Pancreas (tissue), 10 donors: ENCODE results near the gene CCDC201. TPM values are rescaled to one million over a fixed set of nuclear protein-coding genes. Genes with fewer than 3 reads are reported as not detected.
"Not testable (repeated sequence)": the region's sequence is repeated elsewhere in the genome, so short reads cannot be mapped to it uniquely, and the experiment has no call there.

Experiments used
- ATAC-seq, 4 donors: fragments of 200-7000 bp; cut with Tn5 transposase; one replicate each; pipeline versions ENCODE4 v1.8.0 to v1.9.1; 2020; ENCODE audit warnings: mild to moderate bottlenecking in 4 of 4, moderate library complexity in 4 of 4
- DNase-seq, 6 donors: peaks; one replicate each; pipeline ENCODE4 v3.0.0-alpha.2; 2020
- FAIRE-seq: peaks from 2 replicates; lab custom pipeline; 2012; peaks lifted over from hg19 to GRCh38; lab: Jason Lieb, UNC
- H3K27ac ChIP-seq, 4 donors: fragments of 200-600 bp; sonication (generic); 1 replicate in 3 of 4; 2 replicates in 1 of 4; pipeline versions ENCODE4 v1.5.0 to v1.8.0; 2020
- H3K27me3 ChIP-seq, 4 donors: fragments of 200-600 bp; one replicate each; pipeline ENCODE4 v1.8.0; 2021
- H3K36me3 ChIP-seq, 3 donors: fragments of 200-600 bp; sonication (generic) in 1 of 3; one replicate each; pipeline versions ENCODE4 v1.5.0 to v1.8.0; 2020 to 2021
- H3K4me1 ChIP-seq, 3 donors: fragments of 200-600 bp; one replicate each; pipeline ENCODE4 v1.8.0; 2021
- H3K4me3 ChIP-seq, 4 donors: fragments of 200-600 bp; sonication (generic) in 2 of 4; one replicate each; pipeline versions ENCODE4 v1.5.0 to v1.8.0; 2020 to 2021
- H3K9me3 ChIP-seq, 4 donors: fragments of 200-600 bp; one replicate each; pipeline ENCODE4 v1.8.0; 2021
- WGBS, 2 donors: extraction: QIAGEN DNeasy Blood & Tissue Kit; methylation state at CpG; one replicate each; pipeline ENCODE4 v1.1.7; 2013; 5-methylcytosine and 5-hydroxymethylcytosine counted together
- intact Hi-C, 3 donors: fragments of 100-400 bp; cut with DNase I; formaldehyde crosslinking; loops; one replicate each; pipeline versions ENCODE4 v1.11.1 to v1.14.2; 2022
- polyA plus RNA-seq, 2 donors: library from polyadenylated mRNA; stranded (reverse); fragments of 200-250 nt; gene quantifications; one replicate each; pipeline ENCODE4 v1.2.3, GENCODE V29; 2013
- total RNA-seq, 6 donors: library from RNA; stranded (reverse); fragmentation: NEBNext Ultra II Directional in 4 of 6; extraction: Animal tissue kit (Norgen Biotek cat#: 25700) in 4 of 6; gene quantifications; one replicate each; pipeline versions ENCODE4 v1.2.1 to v1.2.4, GENCODE V29; 2021 to 2023
- TF ChIP-seq, protein P1 (sequence below), 4 donors: fragments of 200-600 bp; sonication (generic) in 3 of 4; IDR thresholded peaks; one replicate each; pipeline versions ENCODE4 v1.5.0 to v1.8.0; 2021; ENCODE audit warnings: antibody characterized with exemption in 4 of 4
- donor health status: healthy with polysubstance abuse.
- donor health status: DM: no; HTN: no; CAD: no; lungs with moderate emphysema.
- donor health status: DM: no; HTN: no; CAD: no.
- donor health status: control.
- donor health status: control.
- donor health status: Bipolar disorder and iron deficiency.
- donor health status: DM: yes; HTN: yes; CAD: no.
- donor health status: DM: no; HTN: no; CAD: no.
- donor health status: DM: no; HTN: no; CAD: no.
- donor health status: DM: yes; HTN: yes; CAD: no.

The CCDC201 gene
- total and polyA plus RNA-seq, 8 donors = not detected

DNA sequence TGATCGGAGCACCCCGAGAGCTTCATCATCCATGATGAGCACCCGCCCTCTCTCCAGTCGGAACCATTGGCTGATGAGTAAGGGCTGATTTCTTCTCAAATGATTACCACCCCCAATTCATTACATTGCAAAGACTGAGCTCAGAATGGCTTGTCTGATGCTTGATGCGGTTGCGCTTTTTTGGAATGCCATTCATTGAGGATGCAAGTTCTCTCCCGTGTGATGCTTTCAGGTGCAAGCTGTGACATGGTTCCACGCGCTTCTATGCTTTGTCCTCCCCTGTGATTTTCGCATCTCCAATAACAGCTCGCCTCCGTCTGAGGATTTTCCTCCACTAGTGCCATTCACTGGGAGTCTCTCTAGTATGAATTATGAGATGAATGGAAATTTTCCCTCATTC, 43.0 kb downstream of the CCDC201 start:
- ATAC-seq, H3K36me3 ChIP-seq, H3K9me3 ChIP-seq, DNase-seq, H3K27ac ChIP-seq, H3K4me3 ChIP-seq, FAIRE-seq, H3K4me1 ChIP-seq, H3K27me3 ChIP-seq, intact Hi-C loops: not testable (repeated sequence)
- WGBS, 2 donors = 80 to 90% methylated on average over 12 of the region's 12 CpGs

DNA sequence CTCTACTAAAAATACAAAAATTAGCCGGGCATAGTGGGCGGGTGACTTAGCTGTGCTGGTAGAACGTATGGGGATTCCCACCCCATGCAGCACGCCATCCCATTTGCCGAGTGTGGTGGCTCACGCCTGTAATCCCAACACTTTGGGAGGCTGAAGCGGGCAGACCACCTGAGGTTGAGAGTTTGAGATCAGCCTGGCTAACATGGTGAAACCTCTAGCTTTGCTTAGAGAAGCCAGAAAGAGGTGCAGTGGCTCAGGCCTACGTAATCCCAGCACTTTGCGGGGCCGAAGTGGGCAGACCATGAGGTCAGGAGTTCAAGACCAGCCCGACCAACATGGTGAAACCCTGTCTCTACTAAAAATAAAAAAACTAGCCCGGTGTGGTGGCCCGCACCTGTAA, 45.2 kb downstream of the CCDC201 start:
- not testable (repeated sequence) for ATAC-seq

DNA sequence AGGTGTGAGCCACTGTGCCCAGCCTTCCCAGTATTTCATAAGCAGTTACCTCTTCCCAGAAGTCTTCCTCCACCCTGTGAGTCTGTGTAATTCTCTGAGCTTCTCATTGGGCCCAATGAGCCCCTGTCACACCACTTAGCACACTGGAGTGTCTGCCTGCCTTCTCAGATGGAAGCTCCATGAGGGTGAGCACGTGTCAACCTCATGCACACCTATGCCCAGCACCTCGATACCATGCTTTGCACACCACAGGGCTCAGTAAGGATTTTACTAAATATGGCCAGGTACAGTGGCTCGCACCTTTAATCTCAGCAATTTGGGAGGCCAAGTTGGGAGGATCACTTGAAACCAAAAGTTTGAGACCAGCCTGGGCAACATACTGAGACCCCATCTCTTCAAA, 46.3 kb downstream of the CCDC201 start:
- WGBS, 2 donors = 81 to 91% methylated on average over 3 of the region's 3 CpGs

More for the DNA sequence above, 45.2 kb downstream of the CCDC201 start:
- H3K27ac ChIP-seq, FAIRE-seq, H3K9me3 ChIP-seq, intact Hi-C loops, DNase-seq, H3K4me1 ChIP-seq, H3K27me3 ChIP-seq, H3K4me3 ChIP-seq, H3K36me3 ChIP-seq: not testable (repeated sequence)
- 90 to 94% methylated on average over 13 of the region's 13 CpGs for WGBS, 2 donors

DNA sequence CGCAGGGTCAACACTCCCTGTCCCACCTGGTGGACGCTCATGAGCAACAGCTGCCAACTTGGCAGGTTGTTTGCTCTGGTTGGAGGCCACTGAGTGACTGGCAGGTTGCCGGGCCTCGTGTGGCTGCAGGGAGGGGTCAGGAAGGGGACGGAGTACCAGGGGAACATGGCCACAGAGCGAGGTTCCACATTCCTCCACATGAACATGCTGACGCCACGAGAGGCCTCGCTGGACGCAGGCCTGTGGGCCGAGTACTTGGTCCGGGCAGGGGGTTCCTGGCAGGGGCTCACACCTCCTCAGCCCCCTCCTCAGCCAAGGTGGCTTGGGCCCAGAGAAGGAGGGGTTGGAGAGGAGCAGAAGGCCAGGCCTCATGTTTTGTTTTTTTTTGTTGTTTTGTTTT, 54.1 kb downstream of the CCDC201 start:
- H3K27me3 ChIP-seq, H3K9me3 ChIP-seq, H3K4me3 ChIP-seq, H3K36me3 ChIP-seq, ATAC-seq, H3K27ac ChIP-seq, H3K4me1 ChIP-seq, FAIRE-seq, DNase-seq, intact Hi-C loops: not testable (repeated sequence)
- WGBS, 2 donors = 75 to 97% methylated on average over 7 to 12 of the region's 12 CpGs

More for the DNA sequence above, 46.3 kb downstream of the CCDC201 start:
- intact Hi-C loops, ATAC-seq, H3K9me3 ChIP-seq, DNase-seq, FAIRE-seq, H3K36me3 ChIP-seq, H3K4me3 ChIP-seq, H3K27ac ChIP-seq, H3K27me3 ChIP-seq, H3K4me1 ChIP-seq: not testable (repeated sequence)

DNA sequence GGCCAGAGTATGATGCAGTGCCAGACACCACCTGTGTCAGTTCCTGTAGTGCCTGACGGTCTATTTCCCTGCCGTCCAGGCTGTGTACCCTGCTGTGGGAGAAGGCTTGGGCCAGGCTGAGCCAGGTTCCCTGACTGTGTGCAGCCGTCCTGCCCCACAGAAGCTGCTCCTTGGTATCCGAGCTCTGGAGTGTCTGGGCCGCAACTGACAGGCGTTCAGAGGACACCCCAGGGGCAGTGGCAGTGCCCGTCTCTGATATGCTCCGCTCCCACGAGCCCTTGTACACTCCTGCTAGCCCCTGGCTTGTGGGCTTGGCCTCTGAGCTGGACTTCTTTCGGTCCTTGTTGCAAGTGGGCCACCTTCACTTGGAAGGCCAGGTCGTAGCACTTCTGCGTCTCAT, 55.0 kb downstream of the CCDC201 start:
- intact Hi-C loops, H3K36me3 ChIP-seq, DNase-seq, FAIRE-seq, H3K27me3 ChIP-seq, H3K27ac ChIP-seq, H3K9me3 ChIP-seq, H3K4me3 ChIP-seq, ATAC-seq, H3K4me1 ChIP-seq: not testable (repeated sequence)
- WGBS, 2 donors = 80 to 85% methylated on average over 11 to 12 of the region's 12 CpGs

DNA sequence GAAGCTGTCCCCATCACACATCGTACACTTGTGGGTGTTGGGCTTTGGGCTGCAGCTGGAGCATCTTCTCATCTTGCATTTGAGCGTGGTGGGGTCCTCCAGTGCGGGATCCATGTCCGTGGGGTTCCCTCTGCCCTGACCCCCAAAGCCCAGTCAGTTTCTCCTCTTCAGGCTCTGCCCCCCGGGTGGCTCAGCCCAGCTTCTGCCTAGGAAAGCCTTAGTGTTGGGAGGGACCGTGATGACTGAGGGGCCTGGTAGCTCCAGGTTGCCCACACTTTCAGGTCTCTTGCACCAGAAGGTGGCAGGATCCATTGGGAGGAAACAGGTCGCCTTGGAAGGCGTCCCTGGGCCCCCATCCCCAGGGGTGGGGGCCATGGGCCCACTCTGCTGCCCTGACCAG, 55.9 kb downstream of the CCDC201 start:
- FAIRE-seq, H3K36me3 ChIP-seq, ATAC-seq, H3K27ac ChIP-seq, DNase-seq, intact Hi-C loops, H3K4me3 ChIP-seq, H3K27me3 ChIP-seq, H3K4me1 ChIP-seq, H3K9me3 ChIP-seq: not testable (repeated sequence)
- WGBS, 2 donors = 84 to 90% methylated on average over 6 to 8 of the region's 8 CpGs

DNA sequence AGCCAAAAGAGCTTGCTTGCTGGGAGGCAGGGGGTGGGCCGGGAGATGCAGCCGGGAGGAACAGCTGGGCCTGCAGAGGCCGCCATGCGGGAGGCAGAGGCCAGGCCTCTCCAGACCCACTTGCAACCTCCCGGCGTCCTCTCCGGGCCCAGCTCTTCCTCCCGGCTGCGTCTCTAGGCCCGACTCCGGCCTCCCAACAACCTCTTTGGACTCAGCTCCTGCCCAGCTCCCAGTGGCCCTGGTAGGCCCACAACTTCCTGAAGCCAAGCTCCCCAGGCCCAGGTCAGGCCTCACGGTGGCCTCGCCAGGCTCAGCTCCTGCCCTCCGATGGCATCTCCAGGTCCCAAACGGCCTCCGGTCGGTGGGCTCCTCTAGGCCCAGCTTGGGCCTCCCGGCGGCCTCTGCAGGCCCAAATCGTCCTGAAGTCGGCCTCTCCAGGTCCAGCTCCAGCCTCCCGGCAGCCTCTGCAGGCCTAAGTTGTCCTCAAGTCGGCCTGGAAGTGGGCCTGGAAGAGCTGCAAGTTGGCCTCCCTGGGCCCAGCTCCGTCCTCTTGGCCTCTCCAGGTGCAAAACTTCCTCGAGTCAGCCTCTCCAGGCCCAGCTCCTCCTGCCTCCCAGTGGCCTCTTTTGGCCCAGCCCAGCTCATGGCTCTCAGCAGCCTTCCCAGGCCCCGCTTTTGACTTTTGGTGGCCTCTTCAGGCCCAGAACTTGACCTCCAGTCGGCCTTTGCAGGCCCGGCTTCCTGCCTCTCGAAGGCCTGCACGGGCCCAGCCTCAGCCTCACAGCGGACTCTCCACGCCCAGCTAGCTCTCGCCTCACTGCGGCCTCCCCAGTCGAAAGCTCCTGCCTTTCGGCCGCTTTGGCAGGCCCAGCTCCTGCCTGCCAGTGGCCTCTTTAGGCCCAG, 58.4 kb downstream of the CCDC201 start:
- 90 to 94% methylated on average over 26 to 37 of the region's 37 CpGs for WGBS, 2 donors
- H3K4me3 ChIP-seq, intact Hi-C loops, H3K9me3 ChIP-seq, H3K27me3 ChIP-seq, ATAC-seq, H3K27ac ChIP-seq, H3K4me1 ChIP-seq, H3K36me3 ChIP-seq, FAIRE-seq: not testable (repeated sequence)
- peak in 1 of 6 donors; percentile 73 for DNase-seq

DNA sequence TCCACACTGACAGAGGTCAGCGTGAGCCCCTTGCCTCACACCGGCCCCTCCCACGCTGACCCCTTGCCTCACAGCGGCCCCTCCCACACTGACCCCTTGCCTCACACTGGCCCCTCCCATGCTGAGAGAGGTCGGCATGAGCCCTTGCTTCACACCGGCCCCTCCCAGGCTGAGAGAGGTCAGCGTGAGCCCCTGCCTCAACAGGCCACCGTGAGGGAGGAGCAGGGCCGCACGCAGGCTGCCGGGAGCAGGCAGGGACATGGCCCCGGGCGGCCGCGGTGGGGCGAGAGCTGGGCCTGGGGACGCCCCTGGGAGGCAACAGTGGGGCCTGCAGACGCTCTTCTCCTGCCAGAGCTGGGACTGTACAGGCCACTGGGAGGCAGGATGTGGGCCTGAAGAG, 59.1 kb downstream of the CCDC201 start:
- 93 to 95% methylated on average over 18 of the region's 18 CpGs for WGBS, 2 donors
- H3K36me3 ChIP-seq, ATAC-seq, H3K27me3 ChIP-seq, H3K4me1 ChIP-seq, intact Hi-C loops, FAIRE-seq, H3K9me3 ChIP-seq, H3K4me3 ChIP-seq, H3K27ac ChIP-seq: not testable (repeated sequence)
- peak in 1 of 6 donors; percentile 52 for DNase-seq

DNA sequence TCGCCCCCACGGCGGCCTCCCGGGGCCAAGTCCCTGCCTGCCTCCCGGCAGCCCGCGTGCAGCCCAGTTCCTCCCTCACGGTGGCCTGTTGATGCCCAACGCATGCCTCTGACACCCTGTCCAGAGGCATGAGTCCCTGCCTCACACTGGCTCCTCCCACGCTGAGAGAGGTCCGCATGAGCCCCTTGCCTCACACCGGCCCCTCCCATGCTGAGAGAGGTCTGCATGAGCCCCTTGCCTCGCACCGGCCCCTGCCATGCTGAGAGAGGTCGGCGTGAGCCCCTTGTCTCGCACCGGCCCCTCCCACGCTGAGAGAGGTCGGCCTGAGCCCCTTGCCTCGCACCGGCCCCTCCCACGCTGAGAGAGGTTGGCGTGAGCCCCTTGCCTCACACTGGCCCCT, 59.9 kb downstream of the CCDC201 start:
- no peaks in the 10 kb centered on the region for H3K27me3 ChIP-seq
- intact Hi-C loops = no loop called here
- no peaks in the 10 kb centered on the region for H3K36me3 ChIP-seq
- H3K4me3 ChIP-seq = no peak overlapping the region
- no peak for FAIRE-seq
- no peak overlapping the region for H3K27ac ChIP-seq
- 90 to 92% methylated on average over 20 to 24 of the region's 24 CpGs for WGBS, 2 donors
- ATAC-seq = no peak
- no peaks in the 10 kb centered on the region for H3K4me1 ChIP-seq
- no peak for DNase-seq
- TF ChIP-seq, protein P1, sequence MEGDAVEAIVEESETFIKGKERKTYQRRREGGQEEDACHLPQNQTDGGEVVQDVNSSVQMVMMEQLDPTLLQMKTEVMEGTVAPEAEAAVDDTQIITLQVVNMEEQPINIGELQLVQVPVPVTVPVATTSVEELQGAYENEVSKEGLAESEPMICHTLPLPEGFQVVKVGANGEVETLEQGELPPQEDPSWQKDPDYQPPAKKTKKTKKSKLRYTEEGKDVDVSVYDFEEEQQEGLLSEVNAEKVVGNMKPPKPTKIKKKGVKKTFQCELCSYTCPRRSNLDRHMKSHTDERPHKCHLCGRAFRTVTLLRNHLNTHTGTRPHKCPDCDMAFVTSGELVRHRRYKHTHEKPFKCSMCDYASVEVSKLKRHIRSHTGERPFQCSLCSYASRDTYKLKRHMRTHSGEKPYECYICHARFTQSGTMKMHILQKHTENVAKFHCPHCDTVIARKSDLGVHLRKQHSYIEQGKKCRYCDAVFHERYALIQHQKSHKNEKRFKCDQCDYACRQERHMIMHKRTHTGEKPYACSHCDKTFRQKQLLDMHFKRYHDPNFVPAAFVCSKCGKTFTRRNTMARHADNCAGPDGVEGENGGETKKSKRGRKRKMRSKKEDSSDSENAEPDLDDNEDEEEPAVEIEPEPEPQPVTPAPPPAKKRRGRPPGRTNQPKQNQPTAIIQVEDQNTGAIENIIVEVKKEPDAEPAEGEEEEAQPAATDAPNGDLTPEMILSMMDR (IDR thresholded peaks at IDR 0.05) = no peak
- H3K9me3 ChIP-seq = no peaks in the 10 kb centered on the region

DNA sequence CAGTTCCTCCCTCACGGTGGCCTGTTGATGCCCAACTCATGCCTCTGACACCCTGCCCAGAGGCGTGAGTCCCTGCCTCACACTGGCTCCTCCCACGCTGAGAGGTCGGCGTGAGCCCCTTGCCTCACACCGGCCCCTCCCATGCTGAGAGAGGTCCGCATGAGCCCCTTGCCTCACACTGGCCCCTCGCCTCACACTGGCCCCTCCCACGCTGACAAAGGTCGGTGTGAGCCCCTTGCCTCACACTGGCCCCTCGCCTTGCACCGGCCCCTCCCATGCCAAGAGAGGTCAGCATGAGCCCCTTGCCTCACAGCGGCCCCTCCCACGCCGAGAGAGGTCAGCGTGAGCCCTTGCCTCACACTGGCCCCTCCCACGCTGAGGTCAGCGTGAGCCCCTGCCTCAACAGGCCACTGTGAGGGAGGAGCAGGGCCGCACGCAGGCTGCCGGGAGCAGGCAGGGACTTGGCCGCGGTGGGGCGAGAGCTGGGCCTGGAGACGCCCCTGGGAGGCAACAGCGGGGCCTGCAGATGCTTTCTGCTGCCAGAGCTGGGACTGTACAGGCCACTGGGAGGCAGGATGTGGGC, 61.1 kb downstream of the CCDC201 start:
- H3K27me3 ChIP-seq, intact Hi-C loops, H3K4me1 ChIP-seq, H3K4me3 ChIP-seq, H3K27ac ChIP-seq, ATAC-seq, H3K36me3 ChIP-seq, H3K9me3 ChIP-seq, FAIRE-seq: not testable (repeated sequence)
- peak in 2 of 6 donors; percentile 23 to 63 for DNase-seq
- 93 to 94% methylated on average over 25 to 26 of the region's 26 CpGs for WGBS, 2 donors

DNA sequence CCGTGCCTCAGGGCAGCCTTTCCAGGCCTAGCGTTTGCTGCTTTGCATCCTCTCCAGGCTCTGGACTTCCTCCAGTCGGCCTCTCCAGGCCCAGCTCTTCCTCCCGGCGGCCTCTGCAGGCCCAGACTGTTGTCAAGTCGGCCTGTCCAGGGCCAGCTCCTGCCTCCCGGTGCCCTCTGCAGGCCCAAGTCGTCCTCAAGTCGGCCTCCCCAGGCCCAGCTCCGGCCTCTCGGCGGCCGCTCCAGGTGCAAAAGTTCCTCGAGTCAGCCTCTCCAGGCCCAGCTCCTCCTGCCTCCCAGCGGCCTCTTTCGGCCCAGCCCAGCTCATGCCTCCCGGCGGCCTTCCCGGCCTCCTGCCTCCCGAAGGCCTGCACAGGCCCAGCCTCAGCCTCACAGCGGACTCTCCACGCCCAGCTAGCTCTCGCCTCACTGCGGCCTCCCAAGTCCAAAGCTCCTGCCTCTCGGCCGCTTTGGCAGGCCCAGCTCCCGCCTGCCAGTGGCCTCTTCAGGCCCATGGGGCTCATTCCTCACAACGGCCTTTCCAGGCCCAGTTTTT, 62.4 kb downstream of the CCDC201 start:
- intact Hi-C loops, FAIRE-seq, ATAC-seq, H3K4me3 ChIP-seq, H3K4me1 ChIP-seq, H3K9me3 ChIP-seq, H3K36me3 ChIP-seq, H3K27ac ChIP-seq, H3K27me3 ChIP-seq: not testable (repeated sequence)
- 91 to 96% methylated on average over 24 to 27 of the region's 28 CpGs for WGBS, 2 donors
- DNase-seq = peak in 1 of 6 donors; percentile 75
